ENCODE measurements around the gene ANAPC10.

ANAPC10 gene

GRCh38 chr4:145090380-145090779 lies 7.6 kb downstream of the ANAPC10 start:
- no peaks in the 10 kb centered on the region for H3K4me1 ChIP-seq (ENCODE audit: low read depth, poor library complexity, severe bottlenecking)
- no peak overlapping the region for H3K9ac ChIP-seq
- H3K27ac ChIP-seq, result no peak overlapping the region
- peaks cover 23% of the 10 kb centered on the region; the same call in 1 of the 2 replicates for H3K79me2 ChIP-seq (ENCODE audit: insufficient read depth, low read depth)
- peaks cover 15% of the 10 kb centered on the region for H3K36me3 ChIP-seq (ENCODE audit: insufficient read depth)
- no peak overlapping the region for H2AFZ ChIP-seq (ENCODE audit: low read depth)
- H3K27me3 ChIP-seq (ENCODE audit: insufficient read depth, low read depth), result no peaks in the 10 kb centered on the region
- TF ChIP-seq, protein P1, sequence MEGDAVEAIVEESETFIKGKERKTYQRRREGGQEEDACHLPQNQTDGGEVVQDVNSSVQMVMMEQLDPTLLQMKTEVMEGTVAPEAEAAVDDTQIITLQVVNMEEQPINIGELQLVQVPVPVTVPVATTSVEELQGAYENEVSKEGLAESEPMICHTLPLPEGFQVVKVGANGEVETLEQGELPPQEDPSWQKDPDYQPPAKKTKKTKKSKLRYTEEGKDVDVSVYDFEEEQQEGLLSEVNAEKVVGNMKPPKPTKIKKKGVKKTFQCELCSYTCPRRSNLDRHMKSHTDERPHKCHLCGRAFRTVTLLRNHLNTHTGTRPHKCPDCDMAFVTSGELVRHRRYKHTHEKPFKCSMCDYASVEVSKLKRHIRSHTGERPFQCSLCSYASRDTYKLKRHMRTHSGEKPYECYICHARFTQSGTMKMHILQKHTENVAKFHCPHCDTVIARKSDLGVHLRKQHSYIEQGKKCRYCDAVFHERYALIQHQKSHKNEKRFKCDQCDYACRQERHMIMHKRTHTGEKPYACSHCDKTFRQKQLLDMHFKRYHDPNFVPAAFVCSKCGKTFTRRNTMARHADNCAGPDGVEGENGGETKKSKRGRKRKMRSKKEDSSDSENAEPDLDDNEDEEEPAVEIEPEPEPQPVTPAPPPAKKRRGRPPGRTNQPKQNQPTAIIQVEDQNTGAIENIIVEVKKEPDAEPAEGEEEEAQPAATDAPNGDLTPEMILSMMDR (conservative IDR thresholded peaks at IDR 0.05; ENCODE audit: low read depth, low read length), result no peak
- no peaks in the 10 kb centered on the region for H4K20me1 ChIP-seq (ENCODE audit: insufficient read depth)
- H3K4me2 ChIP-seq, result no peak overlapping the region
- H3K4me3 ChIP-seq (IDR thresholded peaks at IDR 0.05; ENCODE audit: insufficient read depth, low read depth, low read length), result no peak overlapping the region

- TF ChIP-seq, protein P1 (conservative IDR thresholded peaks at IDR 0.05; ENCODE audit: low read depth, low read length), result no peak
- H3K4me3 ChIP-seq (IDR thresholded peaks at IDR 0.05; ENCODE audit: insufficient read depth, low read depth, low read length), result no peak overlapping the region
- peaks cover 6% of the 10 kb centered on the region; the same call in 1 of the 2 replicates for H3K79me2 ChIP-seq (ENCODE audit: insufficient read depth, low read depth)
- no peaks in the 10 kb centered on the region for H3K4me1 ChIP-seq (ENCODE audit: low read depth, poor library complexity, severe bottlenecking)
- H4K20me1 ChIP-seq (ENCODE audit: insufficient read depth), result no peaks in the 10 kb centered on the region
- H3K27ac ChIP-seq, result no peak overlapping the region
- no peak overlapping the region for H2AFZ ChIP-seq (ENCODE audit: low read depth)
- no peaks in the 10 kb centered on the region for H3K36me3 ChIP-seq (ENCODE audit: insufficient read depth)
- H3K4me2 ChIP-seq, result no peak overlapping the region
- no peak overlapping the region for H3K9ac ChIP-seq
- H3K27me3 ChIP-seq (ENCODE audit: insufficient read depth, low read depth), result no peaks in the 10 kb centered on the region
Measured at GRCh38 chr4:145083891-145084605, 13.9 kb downstream of the ANAPC10 start.

- Histone ChIP-seq H4K20me1 (ENCODE audit: insufficient read depth) (no peaks in the 10 kb centered on the region), H3K4me3 (IDR thresholded peaks at IDR 0.05; ENCODE audit: insufficient read depth, low read depth, low read length) (no peak overlapping the region), H3K4me2 (no peak overlapping the region), H2AFZ (ENCODE audit: low read depth) (no peak overlapping the region), H3K27me3 (ENCODE audit: insufficient read depth, low read depth) (no peaks in the 10 kb centered on the region), H3K4me1 (ENCODE audit: low read depth, poor library complexity, severe bottlenecking) (peaks cover under 1% of the 10 kb centered on the region), H3K9ac (no peak overlapping the region), H3K79me2 (ENCODE audit: insufficient read depth, low read depth) (peaks cover 9% of the 10 kb centered on the region; the same call in 1 of the 2 replicates), H3K36me3 (ENCODE audit: insufficient read depth) (no peaks in the 10 kb centered on the region), H3K27ac (no peak overlapping the region)
- TF ChIP-seq, protein P1 (conservative IDR thresholded peaks at IDR 0.05; ENCODE audit: low read depth, low read length), result no peak
Measured at GRCh38 chr4:145081756-145082155, 16.2 kb downstream of the ANAPC10 start.

DNA sequence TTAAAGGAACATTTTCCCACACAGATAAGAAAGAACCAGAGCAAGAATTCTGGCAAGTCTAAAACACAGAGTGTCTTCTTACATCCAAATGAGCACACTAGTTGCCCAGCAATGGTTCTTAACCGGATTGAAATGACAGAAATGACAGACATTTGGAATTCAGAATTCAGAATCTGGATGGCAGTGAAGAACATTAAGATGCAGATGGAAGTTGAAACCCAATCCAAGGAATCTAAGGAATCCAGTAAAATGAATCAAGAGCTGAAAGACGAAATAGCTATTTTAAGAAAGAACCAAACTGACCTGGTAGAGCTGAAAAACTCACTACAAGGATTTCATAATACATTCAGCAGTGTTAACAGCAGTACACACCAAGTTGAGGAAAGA lies 21.5 kb downstream of the ANAPC10 start:
- Histone ChIP-seq H2AFZ (ENCODE audit: low read depth) (no peak overlapping the region), H3K79me2 (ENCODE audit: insufficient read depth, low read depth) (0 out of 2 replicates have a peak, but pooled peaks cover 9% of the 10 kb centered on the region), H3K9ac (no peak overlapping the region), H4K20me1 (ENCODE audit: insufficient read depth) (no peaks in the 10 kb centered on the region), H3K4me3 (IDR thresholded peaks at IDR 0.05; ENCODE audit: insufficient read depth, low read depth, low read length) (no peak overlapping the region), H3K27ac (no peak overlapping the region), H3K36me3 (ENCODE audit: insufficient read depth) (no peaks in the 10 kb centered on the region), H3K4me1 (ENCODE audit: low read depth, poor library complexity, severe bottlenecking) (peaks cover 11% of the 10 kb centered on the region), H3K27me3 (ENCODE audit: insufficient read depth, low read depth) (no peaks in the 10 kb centered on the region), H3K4me2 (peak overlapping the region; percentile 16; the same call in 1 of the 2 replicates)
- TF ChIP-seq, protein P1 (conservative IDR thresholded peaks at IDR 0.05; ENCODE audit: low read depth, low read length), result no peak
